Measurements from ENCODE around the gene IGSF21.

Gene IGSF21

DNA sequence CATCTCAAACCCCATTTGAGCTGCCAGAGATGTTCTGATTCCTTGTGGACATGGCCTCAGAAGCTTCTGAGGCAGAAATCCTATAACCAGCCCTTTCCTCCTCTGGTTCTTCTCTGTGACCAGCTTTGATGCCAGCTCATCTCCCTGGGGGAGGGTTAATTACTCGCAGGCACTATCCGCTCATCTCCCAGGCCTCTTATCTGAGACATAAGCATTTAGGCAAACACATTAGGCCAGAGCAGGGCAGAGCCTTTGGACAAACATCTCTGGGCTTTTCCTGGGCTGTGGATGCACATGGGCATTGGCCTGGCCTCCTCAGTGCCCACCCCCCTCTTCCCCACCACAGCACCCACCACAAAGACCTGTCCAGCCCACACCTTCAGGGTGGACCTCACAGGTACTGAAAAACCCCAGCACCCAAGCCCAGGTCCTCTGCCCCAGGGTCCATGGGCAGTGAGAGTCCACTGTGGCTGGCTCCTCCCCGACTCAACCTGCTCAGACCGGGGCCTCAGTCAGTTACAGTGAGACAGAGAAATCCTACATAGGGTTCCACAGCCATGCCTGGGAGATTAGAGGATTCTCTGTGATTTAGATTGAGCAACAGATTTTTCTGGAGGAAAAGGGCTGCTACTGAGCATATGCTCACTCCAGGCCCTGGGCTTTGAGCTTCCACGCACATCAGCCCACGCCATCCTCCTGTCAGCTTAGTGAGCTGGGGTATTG, 26.9 kb downstream of the IGSF21 start:
- no peak for DNase-seq (ENCODE audit: extremely low read depth, insufficient read length)
- TF ChIP-seq, protein P1, sequence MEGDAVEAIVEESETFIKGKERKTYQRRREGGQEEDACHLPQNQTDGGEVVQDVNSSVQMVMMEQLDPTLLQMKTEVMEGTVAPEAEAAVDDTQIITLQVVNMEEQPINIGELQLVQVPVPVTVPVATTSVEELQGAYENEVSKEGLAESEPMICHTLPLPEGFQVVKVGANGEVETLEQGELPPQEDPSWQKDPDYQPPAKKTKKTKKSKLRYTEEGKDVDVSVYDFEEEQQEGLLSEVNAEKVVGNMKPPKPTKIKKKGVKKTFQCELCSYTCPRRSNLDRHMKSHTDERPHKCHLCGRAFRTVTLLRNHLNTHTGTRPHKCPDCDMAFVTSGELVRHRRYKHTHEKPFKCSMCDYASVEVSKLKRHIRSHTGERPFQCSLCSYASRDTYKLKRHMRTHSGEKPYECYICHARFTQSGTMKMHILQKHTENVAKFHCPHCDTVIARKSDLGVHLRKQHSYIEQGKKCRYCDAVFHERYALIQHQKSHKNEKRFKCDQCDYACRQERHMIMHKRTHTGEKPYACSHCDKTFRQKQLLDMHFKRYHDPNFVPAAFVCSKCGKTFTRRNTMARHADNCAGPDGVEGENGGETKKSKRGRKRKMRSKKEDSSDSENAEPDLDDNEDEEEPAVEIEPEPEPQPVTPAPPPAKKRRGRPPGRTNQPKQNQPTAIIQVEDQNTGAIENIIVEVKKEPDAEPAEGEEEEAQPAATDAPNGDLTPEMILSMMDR (IDR thresholded peaks at IDR 0.05; ENCODE audit: insufficient read depth, low read length, poor library complexity, severe bottlenecking): no peak
- Histone ChIP-seq H3K27me3 (replicated peaks; ENCODE audit: control insufficient read depth, insufficient read depth, low read length) (no peaks in the 10 kb centered on the region; the same call in 1 of the 2 replicates), H3K4me3 (replicated peaks; ENCODE audit: low read depth, low read length) (no peak overlapping the region), H3K36me3 (ENCODE audit: control insufficient read depth, insufficient read depth, low read length) (no peaks in the 10 kb centered on the region)

GRCh38 chr1:18137759-18138345, 30.3 kb downstream of the IGSF21 start:
- Histone ChIP-seq H3K36me3 (ENCODE audit: control insufficient read depth, insufficient read depth, low read length) (no peaks in the 10 kb centered on the region), H3K4me3 (replicated peaks; ENCODE audit: low read depth, low read length) (no peak overlapping the region), H3K27me3 (replicated peaks; ENCODE audit: control insufficient read depth, insufficient read depth, low read length) (peaks cover 1% of the 10 kb centered on the region; the same call in 1 of the 2 replicates)
- TF ChIP-seq, protein P1 (IDR thresholded peaks at IDR 0.05; ENCODE audit: insufficient read depth, low read length, poor library complexity, severe bottlenecking): no peak
- no peak for DNase-seq (ENCODE audit: extremely low read depth, insufficient read length)

- H3K36me3 ChIP-seq (ENCODE audit: control insufficient read depth, insufficient read depth, low read length): no peaks in the 10 kb centered on the region
- TF ChIP-seq, protein P1 (IDR thresholded peaks at IDR 0.05; ENCODE audit: insufficient read depth, low read length, poor library complexity, severe bottlenecking): no peak
- no peak for DNase-seq (ENCODE audit: extremely low read depth, insufficient read length)
- peaks cover 1% of the 10 kb centered on the region; the same call in 1 of the 2 replicates for H3K27me3 ChIP-seq (replicated peaks; ENCODE audit: control insufficient read depth, insufficient read depth, low read length)
- H3K4me3 ChIP-seq (replicated peaks; ENCODE audit: low read depth, low read length): no peak overlapping the region
Observed at GRCh38 chr1:18139198-18139981, 31.8 kb downstream of the IGSF21 start.

- TF ChIP-seq, protein P1 (IDR thresholded peaks at IDR 0.05; ENCODE audit: insufficient read depth, low read length, poor library complexity, severe bottlenecking): no peak
- Histone ChIP-seq H3K4me3 (replicated peaks; ENCODE audit: low read depth, low read length) (no peak overlapping the region), H3K27me3 (replicated peaks; ENCODE audit: control insufficient read depth, insufficient read depth, low read length) (peaks cover 3% of the 10 kb centered on the region; the same call in 1 of the 2 replicates), H3K36me3 (ENCODE audit: control insufficient read depth, insufficient read depth, low read length) (no peaks in the 10 kb centered on the region)
- DNase-seq (ENCODE audit: extremely low read depth, insufficient read length): no peak
Observed at GRCh38 chr1:18140411-18140810, 32.8 kb downstream of the IGSF21 start.

DNA sequence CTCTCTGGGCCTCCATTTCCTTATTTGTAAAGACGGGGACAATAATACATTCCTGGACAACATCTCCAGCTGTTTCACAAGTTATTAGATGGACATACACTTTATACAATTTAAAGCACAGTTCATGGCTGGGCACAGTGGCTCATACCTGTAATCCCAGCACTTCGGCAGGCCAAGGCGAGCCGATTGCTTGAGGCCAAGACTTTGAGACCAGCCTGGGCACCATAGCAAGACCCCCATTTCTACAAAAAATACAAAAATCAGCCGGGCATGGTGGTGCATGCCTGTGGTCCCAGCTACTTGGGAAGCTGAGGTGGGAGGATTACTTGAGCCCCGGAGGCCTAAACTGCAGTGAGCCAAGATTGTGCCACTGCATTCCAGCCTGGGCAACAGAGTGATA, 34.1 kb downstream of the IGSF21 start:
- TF ChIP-seq, protein P1 (IDR thresholded peaks at IDR 0.05; ENCODE audit: insufficient read depth, low read length, poor library complexity, severe bottlenecking): no peak
- no peak for DNase-seq (ENCODE audit: extremely low read depth, insufficient read length)
- peaks cover 3% of the 10 kb centered on the region; the same call in 1 of the 2 replicates for H3K27me3 ChIP-seq (replicated peaks; ENCODE audit: control insufficient read depth, insufficient read depth, low read length)
- H3K36me3 ChIP-seq (ENCODE audit: control insufficient read depth, insufficient read depth, low read length): no peaks in the 10 kb centered on the region
- no peak overlapping the region for H3K4me3 ChIP-seq (replicated peaks; ENCODE audit: low read depth, low read length)

Data from GM06990 (cell line).